COLO829 (cell line): ENCODE data around the gene PEX5L.
A peak's percentile ranks its signal among the peaks of the same experiment; 100 is the strongest.

Experiments
- DNase-seq: peaks from one replicate; pipeline ENCODE4 v3.0.0; 2012; ENCODE audit warnings: low spot score

PEX5L gene

DNA sequence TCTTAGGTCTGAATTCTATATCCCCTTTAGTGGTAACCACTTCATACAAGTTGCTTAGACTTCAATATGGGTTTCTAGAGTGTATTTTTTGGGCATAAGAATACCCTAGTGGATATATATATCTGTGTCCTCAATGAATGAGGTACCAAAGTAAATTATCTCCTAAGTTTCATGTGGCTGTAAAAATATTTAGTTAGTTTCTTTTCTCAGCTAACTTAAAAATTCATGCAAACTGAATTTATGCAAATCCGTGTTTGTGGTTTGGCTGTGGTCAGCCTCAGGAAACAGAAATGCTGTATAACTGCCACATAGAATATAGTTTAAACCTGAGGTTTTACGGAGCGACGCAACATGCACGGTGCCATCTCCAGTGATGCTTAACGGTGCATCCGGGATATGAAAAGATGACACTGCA, 80.3 kb downstream of the PEX5L start:
- DNase-seq: no peak

DNA sequence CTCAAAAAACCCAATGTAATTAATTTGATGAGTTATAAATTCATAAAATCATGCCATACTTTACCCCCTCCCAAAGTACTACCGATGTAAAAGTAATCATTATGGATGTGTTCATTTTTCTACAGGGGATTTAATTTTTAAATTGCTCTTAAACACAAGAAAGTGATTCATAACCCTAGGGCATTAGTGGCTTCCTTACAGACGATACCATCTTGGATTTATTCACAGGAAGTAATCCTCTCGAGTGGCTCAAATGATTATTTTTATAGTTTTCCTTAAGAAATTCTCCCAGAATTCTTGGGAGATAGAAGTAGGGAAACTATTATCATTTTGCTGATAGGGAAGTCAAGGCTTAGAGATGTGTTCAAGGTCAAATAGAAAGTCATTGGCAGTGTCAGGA, 80.9 kb downstream of the PEX5L start:
- no peak for DNase-seq

GRCh38 chr3:179955286-179955685, 81.5 kb downstream of the PEX5L start:
- no peak for DNase-seq

- DNase-seq: peak; percentile 28
Measured at GRCh38 chr3:179953993-179954870, 82.5 kb downstream of the PEX5L start.

DNA sequence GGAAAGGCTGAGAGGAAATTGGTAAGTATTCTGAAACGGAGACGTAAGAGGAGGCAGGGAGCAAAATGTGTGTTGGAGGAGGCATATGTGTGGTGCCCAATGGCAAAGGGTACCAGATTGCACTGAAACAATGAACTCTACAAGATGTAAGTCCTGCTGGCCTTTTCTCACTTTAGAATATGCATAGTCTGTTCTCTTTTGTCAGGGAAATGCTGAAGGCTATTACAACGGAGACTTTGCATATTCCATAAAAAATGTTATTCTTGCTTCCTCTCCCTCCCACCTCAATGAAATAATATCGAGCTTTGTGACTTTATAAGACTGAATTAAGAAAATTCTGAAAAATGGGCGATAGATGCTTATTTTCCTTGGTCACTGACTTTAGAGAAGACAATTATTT, 85.9 kb downstream of the PEX5L start:
- DNase-seq: no peak

DNA sequence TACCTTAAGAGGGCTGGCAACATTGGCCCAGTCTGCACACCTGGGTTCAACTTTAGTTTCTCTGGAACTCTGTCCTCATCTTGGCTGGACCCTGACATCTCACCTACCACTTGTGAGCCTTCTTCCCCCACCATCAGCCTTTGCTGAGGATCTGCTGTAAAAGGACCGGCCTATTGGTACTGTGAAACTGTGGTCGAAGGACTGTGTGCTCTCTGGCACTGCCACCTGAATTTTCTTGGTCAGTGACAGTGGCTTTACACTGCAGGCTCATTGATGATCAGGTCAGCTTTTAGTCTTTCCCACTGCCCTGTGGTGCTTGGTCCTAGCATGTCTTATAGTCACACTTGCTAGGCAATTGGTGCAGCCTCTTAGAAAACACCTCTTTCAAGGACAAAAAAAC, 86.9 kb downstream of the PEX5L start:
- DNase-seq: no peak

DNA sequence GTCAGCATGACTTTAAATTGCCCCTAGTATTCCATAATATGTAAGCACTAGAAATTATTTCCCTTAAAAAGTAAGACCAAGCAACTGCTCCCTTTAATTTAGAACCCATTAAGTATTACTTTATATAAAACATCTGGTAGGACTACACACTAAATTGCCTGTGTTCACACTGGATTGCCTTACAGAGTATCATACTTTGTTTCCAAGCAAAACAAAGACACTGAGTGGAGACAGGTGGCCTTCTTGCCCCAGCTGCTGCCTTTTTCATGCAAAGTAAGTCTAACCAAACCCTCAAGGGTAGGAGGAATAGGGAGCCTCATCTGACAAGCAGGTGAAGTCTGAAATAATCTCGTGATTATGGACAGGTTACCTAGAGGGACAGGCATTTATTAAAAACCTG, 87.3 kb downstream of the PEX5L start:
- DNase-seq: no peak

- no peak for DNase-seq
Measured at GRCh38 chr3:179948740-179949139, 88.0 kb downstream of the PEX5L start.

DNA sequence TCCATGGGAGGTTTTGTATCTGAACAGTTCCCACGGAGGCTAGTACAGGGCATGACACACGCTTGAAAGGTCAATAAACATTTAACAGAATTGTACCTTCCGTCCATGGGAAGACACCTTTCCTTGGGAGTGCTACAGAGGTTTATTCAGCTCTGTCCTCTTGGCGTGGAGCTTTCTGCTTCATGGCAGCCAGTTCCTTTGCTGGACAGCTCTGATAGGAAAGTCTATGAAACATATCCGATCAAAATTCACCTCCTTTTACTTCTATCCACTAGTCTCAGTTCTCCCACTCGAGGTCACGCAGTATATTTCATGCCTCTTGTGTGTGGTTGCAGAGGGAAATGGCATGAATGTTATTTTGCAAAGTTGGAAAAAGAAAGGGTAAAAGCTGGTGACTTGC, 91.2 kb downstream of the PEX5L start:
- DNase-seq: no peak

DNA sequence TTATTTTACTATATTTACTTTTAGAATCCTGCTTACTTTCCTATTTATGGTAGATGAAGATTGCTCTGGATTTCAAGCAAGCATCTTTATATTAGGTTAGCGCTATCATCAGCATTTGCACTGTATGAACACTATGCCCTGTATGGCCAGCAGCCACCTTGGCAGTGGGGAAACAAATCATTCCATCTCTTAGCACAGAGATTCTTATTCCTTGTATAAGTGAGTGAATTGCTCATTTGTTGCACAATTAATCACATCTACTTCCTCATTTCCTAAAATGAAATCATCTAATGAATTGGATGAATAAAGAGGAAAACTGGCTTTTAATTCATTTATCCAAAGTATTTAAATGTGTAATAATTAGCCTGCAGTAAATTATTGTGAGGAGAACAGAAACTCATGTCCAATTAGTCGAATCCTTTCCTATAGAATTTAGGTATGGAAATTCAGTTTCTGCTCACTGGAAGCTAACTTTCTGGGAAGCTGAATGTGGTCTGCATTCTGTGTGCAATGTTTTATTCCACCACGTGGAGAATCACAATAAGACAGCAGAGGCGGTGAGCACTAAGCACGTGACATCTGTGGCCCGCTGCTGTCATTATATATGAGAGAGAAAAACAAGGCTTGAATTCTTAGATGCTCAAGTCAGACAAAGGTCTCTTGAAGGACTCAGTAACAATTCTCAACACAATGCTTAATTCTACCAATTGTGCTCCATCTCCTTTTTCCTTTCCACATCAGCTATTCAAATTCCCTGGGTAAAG, 93.4 kb downstream of the PEX5L start:
- DNase-seq: peak; percentile 65

DNA sequence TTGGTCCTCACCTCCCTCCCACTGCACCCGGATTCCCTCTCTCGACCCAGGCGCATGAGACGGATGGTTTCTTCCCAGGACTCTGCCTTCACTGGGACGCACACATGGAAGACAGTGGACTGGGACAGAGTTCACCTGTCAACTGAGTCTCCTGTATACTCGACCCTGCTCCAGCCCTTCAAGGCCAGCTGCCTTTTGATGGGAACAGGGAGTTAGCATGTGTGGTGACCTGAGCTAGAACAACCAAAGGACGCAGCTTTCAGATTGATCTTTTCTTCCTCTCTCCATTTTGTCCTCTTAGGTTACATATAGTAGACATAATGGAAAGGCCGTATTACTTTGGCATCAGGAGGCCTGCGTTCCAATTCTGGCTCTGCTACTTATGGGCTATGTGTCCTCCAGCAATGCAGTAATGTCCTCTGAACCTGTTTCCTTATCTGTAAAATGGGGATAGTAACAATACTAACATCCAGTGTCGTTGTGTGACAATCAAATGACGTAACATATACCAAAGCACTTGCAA, 94.1 kb downstream of the PEX5L start:
- DNase-seq: no peak

DNA sequence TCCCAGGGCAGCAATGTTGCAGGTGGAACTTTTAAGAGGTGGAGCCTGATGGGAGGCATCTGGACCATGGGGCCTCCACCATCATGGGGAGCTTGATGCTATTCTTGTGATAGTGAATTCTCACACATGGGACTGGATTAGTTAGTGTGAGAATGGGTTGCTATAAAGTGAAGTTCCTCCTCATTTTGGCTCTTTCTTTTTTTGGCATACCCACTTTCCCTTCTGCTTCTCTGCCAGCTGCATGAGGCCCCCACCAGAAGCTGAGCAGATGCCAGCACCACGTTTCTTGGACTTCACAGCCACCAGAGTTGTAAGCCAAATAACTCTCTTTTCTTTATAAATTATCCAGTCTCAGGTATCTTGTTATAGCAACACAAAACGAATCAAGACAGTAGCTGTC, 101.0 kb downstream of the PEX5L start:
- no peak for DNase-seq

- no peak for DNase-seq
Measured at GRCh38 chr3:179933914-179934313, 102.8 kb downstream of the PEX5L start.

- no peak for DNase-seq
Measured at GRCh38 chr3:179933080-179933479, 103.7 kb downstream of the PEX5L start.

GRCh38 chr3:179932674-179933073, 104.1 kb downstream of the PEX5L start:
- no peak for DNase-seq

GRCh38 chr3:179929091-179929529, 107.6 kb downstream of the PEX5L start:
- peak; percentile 74 for DNase-seq

GRCh38 chr3:179927191-179927590, 109.5 kb downstream of the PEX5L start:
- DNase-seq: no peak

DNA sequence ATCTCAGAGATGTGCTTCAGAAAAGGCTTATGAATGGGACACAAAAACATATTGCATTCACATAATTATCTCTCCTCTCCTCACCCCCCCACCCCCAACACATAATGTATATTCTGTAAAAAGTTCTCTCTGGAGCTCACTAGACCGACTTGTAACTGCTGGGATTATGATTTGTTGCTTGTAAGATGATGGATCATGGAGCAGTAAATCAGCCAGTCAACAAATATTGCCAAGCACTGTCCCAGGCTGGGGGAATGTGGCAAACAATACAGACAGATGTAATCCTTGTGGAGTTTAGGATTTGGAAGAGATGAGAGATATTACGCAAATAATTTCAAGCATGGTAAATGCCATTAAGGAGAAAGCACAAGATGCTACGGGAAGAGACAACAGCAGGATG, 114.8 kb downstream of the PEX5L start:
- no peak for DNase-seq

DNA sequence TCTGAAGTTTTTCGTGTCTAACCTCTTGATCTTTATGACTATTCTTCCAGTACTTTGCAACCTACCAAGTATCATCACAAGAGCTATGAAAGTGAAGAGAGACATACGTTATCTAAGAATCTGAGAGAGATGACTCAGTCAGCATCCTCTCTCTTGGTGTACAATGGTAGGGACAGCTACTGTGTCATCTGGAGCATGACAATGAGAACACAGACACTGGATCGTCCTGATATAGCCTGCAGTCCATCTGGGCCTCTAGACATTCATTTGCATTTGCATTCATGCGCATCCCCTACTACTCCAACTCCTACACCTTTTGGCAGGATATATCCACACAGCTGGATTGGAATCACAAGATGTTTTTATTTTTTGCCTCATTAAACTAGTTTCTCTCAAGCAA, 115.2 kb downstream of the PEX5L start:
- no peak for DNase-seq

DNA sequence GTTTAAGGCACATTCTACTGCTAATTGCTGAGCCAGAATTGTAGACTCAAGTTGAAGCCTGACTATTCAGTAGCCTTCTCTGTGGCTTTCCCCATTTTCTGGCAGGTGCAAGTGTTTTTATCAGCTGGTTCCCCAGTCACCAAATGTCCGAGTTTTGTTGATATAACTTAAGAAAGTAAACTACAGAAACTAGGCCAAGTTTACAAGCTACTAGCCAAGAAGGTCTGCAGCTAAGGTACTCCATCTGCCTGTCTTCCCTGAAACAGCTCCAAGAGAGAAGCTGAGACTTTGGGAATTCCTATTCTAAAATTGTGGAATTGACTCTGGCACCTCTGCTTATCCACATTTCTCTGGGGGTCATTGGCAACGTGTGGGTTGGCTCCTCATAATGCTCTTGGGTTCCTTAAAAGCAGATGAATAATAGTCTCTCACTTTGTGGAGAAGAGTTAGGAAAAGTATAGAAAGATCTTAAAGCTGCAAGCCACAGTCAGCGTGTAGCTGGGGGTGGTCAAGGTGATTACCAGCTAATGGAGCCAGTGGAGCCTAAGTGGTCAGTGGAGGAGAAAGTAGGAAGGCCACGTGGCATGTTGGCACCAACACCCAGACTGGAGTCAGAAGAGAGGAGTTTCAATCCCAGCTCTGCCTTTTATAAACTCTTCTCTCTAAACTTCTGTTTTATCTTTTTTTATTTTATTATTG, 128.8 kb downstream of the PEX5L start:
- DNase-seq: no peak

GRCh38 chr3:179902061-179902460, 134.7 kb downstream of the PEX5L start:
- no peak for DNase-seq

- DNase-seq: peak; percentile 75
Measured at GRCh38 chr3:179898024-179898423, 138.7 kb downstream of the PEX5L start.
